Suprapubic skin (tissue), 4 donors: ENCODE measurements around the gene ZNF532. TPM values are rescaled to one million over a fixed set of nuclear protein-coding genes. Genes with fewer than 3 reads are reported as not detected.

Experiments used
- DNase-seq, 2 donors: peaks; one replicate each; pipeline ENCODE4 v3.0.0-alpha.2; 2019; ENCODE audit warnings: low spot score in 2 of 2
- H3K27ac ChIP-seq: fragments of 200-600 bp; sonication (generic); one replicate; pipeline ENCODE4 v1.5.1; 2019
- H3K27me3 ChIP-seq: fragments of 200-600 bp; sonication (generic); one replicate; pipeline ENCODE4 v1.5.1; 2019
- H3K36me3 ChIP-seq: fragments of 200-600 bp; sonication (generic); one replicate; pipeline ENCODE4 v1.5.1; 2019
- H3K4me1 ChIP-seq: fragments of 200-600 bp; sonication (generic); one replicate; pipeline ENCODE4 v1.5.1; 2019
- H3K4me3 ChIP-seq: fragments of 200-600 bp; sonication (generic); one replicate; pipeline ENCODE4 v1.5.1; 2019; ENCODE audit warnings: mild to moderate bottlenecking
- H3K9me3 ChIP-seq: fragments of 200-600 bp; sonication (generic); one replicate; pipeline ENCODE4 v1.5.1; 2019
- EP300 ChIP-seq: sonication (generic); formaldehyde crosslinking; IDR thresholded peaks from one replicate; pipeline ENCODE4 v1.6.1; 2017; ENCODE audit warnings: antibody characterized with exemption
- POLR2A ChIP-seq, 2 donors: fragments of 450-650 bp; IDR thresholded peaks; one replicate each; pipeline ENCODE4 v1.6.1; 2017; ENCODE audit warnings: antibody characterized with exemption in 2 of 2, mild to moderate bottlenecking in 2 of 2, moderate library complexity in 2 of 2
- POLR2AphosphoS5 ChIP-seq, 3 donors: sonication (generic); formaldehyde crosslinking; IDR thresholded peaks; one replicate each; pipeline ENCODE4 v1.6.1; 2017; ENCODE audit warnings: antibody characterized with exemption in 3 of 3
- WGBS: methylation state at CpG from one replicate; pipeline ENCODE4 v1.1.5; 2018; 5-methylcytosine and 5-hydroxymethylcytosine counted together
- total RNA-seq, 4 donors: library from RNA; depleted of rRNA; stranded (reverse); fragments of >200 nt; gene quantifications; one replicate each; pipeline ENCODE4 v1.1.0, GENCODE V29; 2016
- TF ChIP-seq, protein P1 (sequence below), 2 donors: fragments of 200-600 bp in 1 of 2; fragments of 450-650 bp in 1 of 2; sonication (generic) in 1 of 2; IDR thresholded peaks; one replicate each; pipeline ENCODE4 v1.5.1; 2016 to 2019; ENCODE audit warnings: antibody characterized with exemption in 2 of 2, mild to moderate bottlenecking in 1 of 2, moderate library complexity in 1 of 2

The ZNF532 gene
- total RNA-seq, 4 donors from 2014 or later, result 31.1 to 58.5 (median 51.7) TPM

DNA sequence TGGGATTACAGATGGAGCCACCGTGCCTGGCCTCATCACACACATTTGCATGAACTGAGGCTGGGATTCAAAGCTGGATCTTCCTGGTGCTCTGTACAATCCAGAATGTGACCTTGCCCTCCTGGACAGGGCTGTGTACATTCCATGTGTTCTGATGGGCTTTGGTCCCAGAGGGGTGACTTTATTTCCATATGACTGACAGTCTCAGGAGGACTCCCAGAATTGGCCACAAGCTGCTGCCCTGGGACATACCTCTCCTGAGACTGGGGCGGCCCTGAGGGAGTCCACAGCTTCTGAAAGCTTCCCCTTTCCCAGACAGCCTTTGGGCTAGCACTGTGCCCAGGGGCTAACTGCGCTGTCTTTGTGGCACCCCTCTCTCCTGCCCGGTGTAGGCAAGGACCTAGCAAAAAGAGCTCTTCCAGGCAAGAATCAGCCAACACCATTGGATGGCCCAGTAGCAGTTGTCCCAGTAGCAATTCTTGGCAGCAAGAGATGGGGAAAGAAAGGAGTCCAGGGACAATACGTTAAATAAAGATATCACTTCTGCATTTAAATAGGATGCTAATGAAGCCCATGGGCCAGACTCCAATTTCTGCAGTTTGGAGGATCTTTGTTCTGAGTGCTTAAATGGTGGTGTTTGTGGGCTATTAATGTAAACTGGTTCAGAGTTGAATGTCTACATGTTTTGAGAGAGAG lies 26.4 kb upstream of the ZNF532 start:
- no peak for DNase-seq
- Histone ChIP-seq H3K36me3 (no peaks in the 10 kb centered on the region), H3K9me3 (no peaks in the 10 kb centered on the region), H3K27me3 (no peaks in the 10 kb centered on the region), H3K4me3 (no peak overlapping the region), H3K27ac (no peak overlapping the region), H3K4me1 (no peaks in the 10 kb centered on the region)
- 85% methylated on average over 5 of the region's 5 CpGs for WGBS
- no peak for TF ChIP-seq EP300
- TF ChIP-seq POLR2A (IDR thresholded peaks at IDR 0.05), result no peak
- TF ChIP-seq, protein P1, sequence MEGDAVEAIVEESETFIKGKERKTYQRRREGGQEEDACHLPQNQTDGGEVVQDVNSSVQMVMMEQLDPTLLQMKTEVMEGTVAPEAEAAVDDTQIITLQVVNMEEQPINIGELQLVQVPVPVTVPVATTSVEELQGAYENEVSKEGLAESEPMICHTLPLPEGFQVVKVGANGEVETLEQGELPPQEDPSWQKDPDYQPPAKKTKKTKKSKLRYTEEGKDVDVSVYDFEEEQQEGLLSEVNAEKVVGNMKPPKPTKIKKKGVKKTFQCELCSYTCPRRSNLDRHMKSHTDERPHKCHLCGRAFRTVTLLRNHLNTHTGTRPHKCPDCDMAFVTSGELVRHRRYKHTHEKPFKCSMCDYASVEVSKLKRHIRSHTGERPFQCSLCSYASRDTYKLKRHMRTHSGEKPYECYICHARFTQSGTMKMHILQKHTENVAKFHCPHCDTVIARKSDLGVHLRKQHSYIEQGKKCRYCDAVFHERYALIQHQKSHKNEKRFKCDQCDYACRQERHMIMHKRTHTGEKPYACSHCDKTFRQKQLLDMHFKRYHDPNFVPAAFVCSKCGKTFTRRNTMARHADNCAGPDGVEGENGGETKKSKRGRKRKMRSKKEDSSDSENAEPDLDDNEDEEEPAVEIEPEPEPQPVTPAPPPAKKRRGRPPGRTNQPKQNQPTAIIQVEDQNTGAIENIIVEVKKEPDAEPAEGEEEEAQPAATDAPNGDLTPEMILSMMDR (IDR thresholded peaks at IDR 0.05), result no peak
- no peak for TF ChIP-seq POLR2AphosphoS5 (IDR thresholded peaks at IDR 0.05)

DNA sequence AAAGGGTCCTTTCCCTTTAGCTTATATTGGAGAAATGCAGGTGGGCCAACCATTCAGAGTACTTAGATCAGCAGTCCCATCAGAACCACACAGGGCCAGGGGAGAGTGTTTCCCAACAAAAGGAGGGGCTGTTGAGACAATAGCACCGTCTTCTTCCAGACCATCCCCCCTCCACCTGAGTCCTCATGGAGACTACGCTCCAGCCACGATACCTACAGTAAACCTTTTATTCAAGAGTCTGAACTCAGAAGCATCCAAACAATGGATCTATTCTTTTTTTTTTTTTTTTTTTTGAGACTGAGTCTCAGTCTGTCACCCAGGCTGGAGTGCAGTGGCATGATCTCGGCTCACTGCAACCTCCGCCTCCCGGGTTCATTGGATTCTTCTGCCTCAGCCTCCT lies 25.7 kb upstream of the ZNF532 start:
- Histone ChIP-seq H3K4me3 (no peak overlapping the region), H3K27ac (no peak overlapping the region), H3K9me3 (no peaks in the 10 kb centered on the region), H3K4me1 (no peaks in the 10 kb centered on the region), H3K36me3 (no peaks in the 10 kb centered on the region), H3K27me3 (no peaks in the 10 kb centered on the region)
- TF ChIP-seq POLR2AphosphoS5 (IDR thresholded peaks at IDR 0.05) (no peak), POLR2A (IDR thresholded peaks at IDR 0.05) (no peak), EP300 (no peak)
- TF ChIP-seq, protein P1 (IDR thresholded peaks at IDR 0.05), result no peak
- WGBS, result 85% methylated on average over 6 of the region's 6 CpGs
- DNase-seq, result no peak

DNA sequence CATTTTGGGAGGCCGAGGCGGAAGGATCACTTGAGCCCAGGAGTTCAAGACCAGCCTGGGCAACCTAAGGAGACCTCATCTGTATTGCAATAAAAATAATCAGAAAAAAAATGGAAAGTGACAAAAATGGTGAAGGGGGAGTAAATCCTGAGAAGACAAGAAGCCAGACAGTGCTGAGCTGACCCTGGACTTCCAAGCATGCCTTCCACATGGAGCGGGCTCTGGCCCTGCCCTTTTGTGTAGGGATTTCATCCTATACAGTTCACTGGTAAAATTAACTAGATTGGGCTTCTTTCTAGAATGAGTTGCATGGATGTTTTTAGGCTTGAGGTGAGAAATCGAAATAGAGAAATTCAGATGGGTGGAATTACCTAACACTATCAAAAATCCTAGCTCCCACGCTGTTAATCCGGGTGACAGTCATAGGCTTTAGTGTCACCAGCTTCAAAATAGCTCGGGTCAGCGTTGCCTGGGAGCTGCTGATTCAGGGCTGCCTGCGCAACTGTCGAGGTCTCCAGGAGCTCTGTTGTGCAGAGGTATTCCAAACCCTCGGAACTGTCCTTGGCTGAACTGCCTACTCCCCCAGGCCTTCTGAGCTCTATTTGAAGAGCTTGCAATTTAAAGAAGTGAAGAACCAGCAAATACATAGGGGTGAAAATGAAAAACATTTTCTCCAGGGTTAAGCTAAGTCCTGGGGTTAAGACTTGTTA lies 21.5 kb upstream of the ZNF532 start:
- WGBS, result 92% methylated on average over 11 of the region's 11 CpGs
- TF ChIP-seq POLR2A (IDR thresholded peaks at IDR 0.05), result no peak
- TF ChIP-seq, protein P1 (IDR thresholded peaks at IDR 0.05), result no peak
- no peak for DNase-seq
- Histone ChIP-seq H3K9me3 (no peaks in the 10 kb centered on the region), H3K27ac (no peak overlapping the region), H3K4me3 (no peak overlapping the region), H3K4me1 (peaks cover 8% of the 10 kb centered on the region), H3K36me3 (no peaks in the 10 kb centered on the region), H3K27me3 (no peaks in the 10 kb centered on the region)

DNA sequence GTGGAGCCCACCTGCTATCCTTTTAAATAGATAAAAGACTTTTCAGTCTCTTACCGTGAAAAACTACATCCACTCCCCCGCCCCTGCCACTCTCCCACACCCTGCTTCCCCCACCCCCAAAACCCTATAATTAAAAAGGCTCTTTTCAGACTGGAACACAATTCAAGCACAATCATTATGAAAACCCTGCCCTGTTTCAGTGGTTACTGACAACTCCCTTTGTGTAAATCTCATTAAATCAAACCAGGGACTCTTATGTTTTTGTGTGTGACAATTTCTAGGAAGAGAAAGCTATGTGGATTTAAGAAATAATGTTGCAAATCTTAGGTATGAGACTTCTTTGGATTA lies 21.0 kb upstream of the ZNF532 start:
- H3K27me3 ChIP-seq, result no peaks in the 10 kb centered on the region
- WGBS, result 77% methylated on average over 2 of the region's 2 CpGs
- no peaks in the 10 kb centered on the region for H3K9me3 ChIP-seq
- TF ChIP-seq, protein P1 (IDR thresholded peaks at IDR 0.05), result no peak
- TF ChIP-seq POLR2A (IDR thresholded peaks at IDR 0.05) (no peak), POLR2AphosphoS5 (IDR thresholded peaks at IDR 0.05) (no peak), EP300 (no peak)
- no peak overlapping the region for H3K4me3 ChIP-seq
- H3K36me3 ChIP-seq, result no peaks in the 10 kb centered on the region
- no peak overlapping the region for H3K27ac ChIP-seq
- DNase-seq, result no peak
- H3K4me1 ChIP-seq, result peaks cover 8% of the 10 kb centered on the region

DNA sequence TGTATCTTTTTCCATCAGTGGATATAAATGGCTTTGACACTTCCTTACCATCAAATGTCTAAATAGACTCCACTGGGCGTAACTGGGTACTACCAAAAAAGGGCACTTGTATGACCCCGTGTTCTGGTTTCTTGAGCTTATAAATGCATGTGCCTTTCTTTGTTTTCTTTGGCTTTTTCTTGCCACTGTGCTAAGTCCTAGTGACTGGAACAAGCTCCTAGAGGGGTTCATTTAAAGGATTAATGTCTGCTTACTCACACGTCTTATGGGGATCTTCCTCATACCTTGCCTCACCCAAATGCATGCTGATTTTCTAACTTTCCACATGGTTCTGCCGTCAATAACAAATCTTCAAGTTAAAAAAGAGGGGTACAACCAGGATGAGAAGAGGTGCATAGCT lies 19.8 kb upstream of the ZNF532 start:
- Histone ChIP-seq H3K36me3 (no peaks in the 10 kb centered on the region), H3K9me3 (no peaks in the 10 kb centered on the region), H3K4me1 (peaks cover 10% of the 10 kb centered on the region), H3K4me3 (no peak overlapping the region), H3K27me3 (no peaks in the 10 kb centered on the region), H3K27ac (no peak overlapping the region)
- TF ChIP-seq POLR2AphosphoS5 (IDR thresholded peaks at IDR 0.05), result no peak
- TF ChIP-seq POLR2A (IDR thresholded peaks at IDR 0.05), result no peak
- TF ChIP-seq, protein P1 (IDR thresholded peaks at IDR 0.05), result no peak
- TF ChIP-seq EP300, result no peak
- no peak for DNase-seq
- WGBS, result 88% methylated on average over 4 of the region's 4 CpGs
